Femur (tissue), 1 donor: ENCODE results near the gene DOP1B.
"Not testable (repeated sequence)": the region's sequence is repeated elsewhere in the genome, so short reads cannot be mapped to it uniquely, and the experiment has no call there.

ENCODE experiments used
- DNase-seq: peaks from one replicate; pipeline ENCODE4 v3.0.0-alpha.2; 2017

Gene DOP1B

GRCh38 chr21:36174780-36175179 is 18.2 kb downstream of the DOP1B start:
- no peak for DNase-seq

DNA sequence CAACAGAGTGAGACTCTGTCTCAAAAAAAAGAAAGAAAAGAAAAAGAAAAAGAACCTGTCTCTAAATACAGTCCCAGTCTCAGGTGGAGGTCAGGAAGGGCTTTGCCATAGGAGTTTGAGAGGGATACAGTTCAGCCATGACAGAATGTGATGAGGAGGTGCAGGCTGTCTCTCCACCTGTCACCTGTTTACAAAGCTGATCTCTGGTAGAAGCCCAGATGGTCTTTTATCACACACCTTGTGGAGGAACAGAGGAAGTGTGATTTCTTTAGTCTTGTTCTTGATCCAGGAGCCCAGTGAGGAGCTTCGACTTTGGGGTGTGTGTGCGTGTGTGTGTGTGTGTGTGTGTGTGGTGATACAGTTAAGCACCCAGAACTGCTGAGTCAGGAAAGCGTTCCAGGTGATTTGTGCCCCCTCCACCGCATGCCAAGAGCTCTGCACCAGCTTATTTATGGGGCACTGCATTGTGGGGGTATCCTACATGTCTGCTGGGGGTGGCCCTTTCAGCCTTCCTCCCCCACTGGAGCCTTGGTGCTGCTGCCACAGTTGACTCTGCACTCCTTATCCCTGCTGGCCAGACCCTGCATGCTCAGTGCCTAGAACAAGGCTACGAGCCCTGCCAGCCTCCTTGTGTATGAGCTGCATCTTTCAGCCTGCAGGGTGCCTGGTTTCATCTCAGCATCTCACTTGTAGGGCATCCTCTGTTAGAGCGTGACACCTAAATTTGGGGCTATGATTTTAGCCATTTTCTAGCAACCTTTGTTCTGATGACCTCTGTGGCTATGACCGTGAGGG is 19.3 kb downstream of the DOP1B start:
- DNase-seq, result no peak

- no peak for DNase-seq
Measured at GRCh38 chr21:36178349-36178748, 21.7 kb downstream of the DOP1B start.

DNA sequence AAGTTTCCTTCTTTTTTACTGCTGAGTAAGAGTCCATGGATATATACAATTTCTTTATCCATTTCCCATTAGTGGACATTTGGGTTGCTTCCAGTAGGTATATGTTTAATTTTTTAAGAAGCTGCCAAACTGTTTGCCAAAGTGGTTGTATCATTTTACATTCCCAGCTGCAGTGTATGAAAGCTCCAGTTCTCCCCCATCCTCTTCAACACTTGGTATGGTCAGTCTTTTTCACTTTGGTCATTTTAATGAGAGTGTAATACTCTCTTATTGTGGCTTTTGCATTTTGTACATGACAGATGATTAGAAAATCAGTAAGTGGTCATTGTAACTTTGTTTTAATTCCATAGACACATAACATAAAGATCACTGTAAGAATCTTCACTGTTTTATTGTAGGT is 22.5 kb downstream of the DOP1B start:
- DNase-seq, result no peak

GRCh38 chr21:36180963-36181362 is 24.3 kb downstream of the DOP1B start:
- DNase-seq, result no peak

DNA sequence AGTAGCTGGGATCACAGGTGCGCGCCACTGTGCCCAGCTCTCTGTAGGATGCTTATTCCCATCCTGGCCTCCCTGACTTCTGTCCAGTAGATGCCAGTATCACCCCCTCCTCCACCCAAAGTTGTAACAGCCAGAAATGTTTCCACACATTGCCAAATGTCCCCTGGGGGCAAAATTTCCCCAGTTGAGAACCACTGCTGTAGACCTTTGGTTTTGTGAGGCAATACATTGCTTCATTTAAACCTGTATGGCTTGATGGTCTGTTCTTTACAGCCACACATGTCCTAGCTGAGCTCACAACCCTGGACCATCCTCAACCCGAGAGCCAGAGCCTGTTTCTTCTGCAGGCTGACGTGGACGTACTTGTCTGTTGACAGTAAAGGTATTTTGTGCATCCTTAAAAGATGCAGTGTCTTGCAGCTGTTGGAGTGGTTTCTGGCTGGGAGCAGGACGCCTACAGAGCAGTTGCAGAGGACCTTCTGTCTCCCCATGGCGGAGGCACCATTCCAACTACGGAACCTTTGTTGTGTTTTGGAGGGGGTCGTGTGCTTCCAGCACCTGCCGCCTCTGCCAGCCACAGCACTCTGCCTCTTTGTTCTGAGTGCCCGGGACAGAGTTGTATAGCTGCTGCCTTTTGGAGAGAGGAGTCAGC is 26.6 kb downstream of the DOP1B start:
- DNase-seq, result no peak

GRCh38 chr21:36184545-36184944 is 27.9 kb downstream of the DOP1B start:
- no peak for DNase-seq

- DNase-seq, result no peak
Measured at GRCh38 chr21:36185523-36185922, 28.9 kb downstream of the DOP1B start.

GRCh38 chr21:36186081-36186480 is 29.5 kb downstream of the DOP1B start:
- no peak for DNase-seq

GRCh38 chr21:36186506-36187399 is 30.1 kb downstream of the DOP1B start:
- DNase-seq, result no peak

DNA sequence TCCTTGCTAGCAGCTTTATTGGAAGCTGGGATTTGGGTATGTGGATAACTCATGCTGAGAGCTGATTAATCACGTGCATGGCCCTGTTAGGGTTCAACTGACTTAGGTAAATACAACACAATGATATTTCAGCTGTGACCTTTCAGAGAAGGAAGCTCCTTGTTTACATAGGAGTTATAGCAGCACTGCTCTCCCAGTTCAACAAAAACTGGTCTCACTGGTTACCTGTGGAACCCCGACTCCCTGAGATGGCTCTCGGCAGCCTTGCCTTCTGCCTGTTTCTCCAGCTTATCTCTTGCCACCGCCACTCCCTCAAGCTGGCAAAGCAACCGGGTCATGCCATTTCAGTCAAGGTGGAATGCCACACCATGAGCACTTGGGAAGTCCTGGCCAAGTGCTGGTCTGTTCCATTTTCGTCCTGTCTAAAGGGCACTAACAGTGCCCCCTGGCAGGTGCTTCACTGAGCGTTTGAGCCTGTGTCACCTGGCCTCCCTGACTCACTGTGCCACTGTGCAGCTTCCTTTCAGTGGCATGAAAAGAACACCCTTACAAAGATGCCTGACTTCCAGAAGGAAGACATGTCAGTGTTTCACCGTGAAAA is 31.6 kb downstream of the DOP1B start:
- DNase-seq, result no peak

- DNase-seq, result no peak
Measured at GRCh38 chr21:36188937-36189336, 32.3 kb downstream of the DOP1B start.

- DNase-seq, result no peak
Measured at GRCh38 chr21:36190736-36191135, 34.1 kb downstream of the DOP1B start.

DNA sequence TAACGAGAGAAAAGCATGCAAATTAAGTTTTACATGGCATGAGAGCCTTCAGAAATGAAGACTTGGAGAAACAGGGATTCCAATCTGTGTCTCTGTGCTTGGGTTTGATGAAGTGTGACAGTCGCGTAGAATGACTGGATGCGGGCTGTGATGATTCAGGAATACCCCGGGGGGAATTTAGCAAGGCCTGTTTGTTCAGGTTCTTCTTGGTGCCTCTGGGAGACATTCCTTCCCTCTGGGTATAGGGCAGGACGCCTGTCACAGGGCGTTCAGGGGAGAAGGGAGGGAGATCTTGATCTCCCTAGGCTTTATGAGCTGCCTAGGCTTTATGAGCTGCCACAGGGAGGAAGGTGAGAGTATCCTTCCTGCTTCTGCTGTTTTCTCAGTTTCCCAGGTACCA is 36.6 kb downstream of the DOP1B start:
- no peak for DNase-seq

DNA sequence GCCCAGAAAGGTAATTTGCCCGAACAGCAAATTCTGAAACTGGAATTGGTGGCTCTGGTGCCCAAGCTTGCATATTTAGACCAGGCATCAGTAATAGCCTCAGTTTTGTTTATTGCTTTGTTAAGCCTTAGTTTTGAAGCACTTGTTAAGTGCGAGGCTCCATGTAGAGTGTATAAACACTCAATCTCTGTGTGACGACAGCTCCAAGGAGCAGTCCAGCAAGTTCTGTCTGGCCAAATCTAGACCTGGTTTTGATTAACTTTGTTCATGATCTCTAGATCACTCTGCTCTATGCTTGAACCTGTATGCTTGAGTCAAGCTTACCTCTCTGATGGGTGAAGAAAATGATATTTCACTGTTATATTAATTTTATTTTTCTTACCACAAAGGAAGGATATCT is 37.4 kb downstream of the DOP1B start:
- no peak for DNase-seq

- no peak for DNase-seq
Measured at GRCh38 chr21:36195613-36196012, 39.0 kb downstream of the DOP1B start.

DNA sequence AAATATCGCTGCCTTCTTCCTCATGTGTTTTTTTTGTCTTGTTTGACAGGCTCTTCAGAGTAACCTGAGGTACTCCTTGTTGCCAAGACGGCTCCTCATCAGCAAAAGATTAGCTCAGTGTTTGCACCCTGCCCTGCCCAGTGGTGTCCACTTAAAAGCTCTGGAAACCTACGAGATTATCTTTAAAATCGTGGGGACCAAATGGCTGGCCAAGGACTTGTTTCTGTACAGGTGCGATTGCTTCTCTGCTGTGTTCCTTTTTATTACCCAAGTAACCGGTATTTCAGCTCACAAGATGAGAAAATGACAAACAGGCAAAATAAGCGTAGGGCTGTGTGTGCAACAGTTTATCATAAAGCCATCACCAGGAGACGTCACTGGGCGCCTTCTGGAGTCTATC is 42.4 kb downstream of the DOP1B start:
- DNase-seq, result no peak

DNA sequence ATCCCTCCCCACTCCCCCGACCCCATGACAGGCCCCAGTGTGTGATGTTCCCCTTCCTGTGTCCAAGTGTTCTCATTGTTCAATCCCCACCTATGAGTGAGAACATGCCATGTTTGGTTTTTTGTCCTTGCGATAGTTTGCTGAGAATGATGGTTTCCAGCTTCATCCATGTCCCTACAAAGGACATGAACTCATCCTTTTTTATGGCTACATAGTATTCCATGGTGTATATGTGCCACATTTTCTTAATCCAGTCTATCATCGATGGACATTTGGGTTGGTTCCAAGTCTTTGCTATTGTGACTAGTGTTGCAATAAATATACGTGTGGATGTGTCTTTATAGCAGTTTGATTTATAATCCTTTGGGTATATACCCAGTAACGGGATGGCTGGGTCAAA is 43.0 kb downstream of the DOP1B start:
- DNase-seq, result not testable (repeated sequence)

DNA sequence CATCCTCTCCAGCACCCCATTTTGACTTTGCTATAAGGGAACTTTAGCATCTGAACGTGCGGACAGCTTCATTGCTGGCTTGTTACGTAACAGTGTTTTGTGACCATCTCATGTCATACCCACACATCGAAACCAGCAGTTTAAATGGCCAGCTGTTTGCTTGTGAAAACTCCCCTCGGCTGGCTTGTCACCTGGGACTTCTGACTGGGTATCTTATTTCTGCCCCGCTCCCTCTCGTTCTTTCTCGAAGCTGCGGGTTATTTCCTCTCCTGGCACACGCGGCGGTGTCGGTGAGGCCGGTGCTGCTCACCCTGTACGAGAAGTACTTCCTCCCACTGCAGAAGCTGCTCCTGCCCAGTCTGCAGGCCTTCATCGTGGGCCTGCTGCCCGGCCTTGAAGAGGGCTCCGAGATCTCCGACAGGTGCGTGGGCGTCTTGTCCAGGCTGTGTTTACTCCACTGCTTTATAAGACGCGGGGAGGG is 43.5 kb downstream of the DOP1B start:
- DNase-seq, result no peak

DNA sequence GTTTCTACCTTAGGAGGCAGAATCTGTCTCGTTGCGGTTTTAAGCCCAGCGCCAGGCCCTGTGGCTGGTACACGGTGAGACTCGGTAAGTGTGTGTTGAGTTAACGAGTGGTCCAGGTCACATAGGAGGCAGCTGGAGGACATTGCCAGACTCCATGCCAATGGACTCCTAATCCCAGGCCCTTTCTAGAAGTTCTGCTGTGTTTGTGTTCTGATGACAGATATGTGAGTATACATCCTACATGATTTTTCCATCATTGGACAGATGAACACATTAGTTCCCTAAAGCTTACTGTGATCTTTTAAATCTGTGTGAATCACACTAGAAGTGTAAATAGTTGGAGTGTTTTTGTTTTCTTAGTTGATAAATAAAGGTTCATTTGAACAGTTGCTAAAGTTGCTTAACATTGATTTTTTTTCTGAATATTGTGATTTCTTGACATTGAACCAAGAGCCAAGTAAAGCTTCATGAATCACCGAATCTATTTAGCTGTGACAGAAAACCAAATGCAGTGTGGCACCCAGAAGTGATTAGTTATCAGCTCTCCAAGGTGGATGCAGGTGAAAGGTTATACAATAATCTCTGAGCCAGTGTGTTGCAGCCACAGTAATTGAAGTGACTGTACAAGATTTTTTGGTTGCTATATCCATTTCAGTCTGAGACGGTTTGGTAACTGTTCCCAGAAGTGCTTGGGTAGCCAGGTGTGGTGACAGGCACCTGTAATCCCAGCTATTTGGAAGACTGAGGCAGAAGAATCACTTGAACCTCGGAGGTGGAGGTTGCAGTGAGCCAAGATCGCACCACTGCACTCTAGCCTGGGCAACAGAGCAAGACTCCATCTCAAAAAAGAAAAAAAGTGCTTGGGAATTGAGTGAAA is 46.3 kb downstream of the DOP1B start:
- no peak for DNase-seq

DNA sequence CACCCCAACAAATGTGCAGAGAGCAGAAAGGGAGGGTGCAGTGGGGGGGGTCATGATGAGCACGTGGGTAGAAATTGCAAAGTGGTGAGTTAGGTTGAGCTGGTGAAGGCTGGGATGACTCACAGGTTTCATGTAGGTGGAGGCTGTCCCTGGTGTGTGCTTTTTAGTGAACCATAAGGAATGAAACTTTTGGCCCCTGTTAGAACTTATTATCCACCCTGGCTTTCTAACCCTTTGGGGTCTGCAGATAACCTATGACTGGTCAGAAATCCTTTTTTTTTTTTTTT is 46.9 kb downstream of the DOP1B start:
- DNase-seq, result no peak

DNA sequence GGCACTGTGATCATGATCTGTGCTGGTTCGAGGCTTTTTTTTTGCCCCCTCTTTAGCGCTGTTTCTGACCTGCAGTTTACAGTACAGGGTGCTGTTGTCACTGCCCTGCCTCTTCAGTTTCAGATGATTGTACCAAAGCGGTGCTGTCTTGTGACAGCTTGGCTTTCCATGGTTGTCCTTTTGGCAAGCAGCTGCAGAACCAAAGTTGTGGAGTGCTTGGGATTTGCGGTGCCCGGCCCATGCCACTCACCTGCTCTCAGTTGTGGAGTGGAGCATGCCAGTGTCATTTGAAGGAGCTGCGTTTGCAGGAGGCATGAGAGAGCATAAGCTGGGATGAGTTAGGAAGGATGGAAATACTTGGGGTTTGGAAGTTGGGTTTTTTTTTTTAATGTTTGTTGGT is 48.4 kb downstream of the DOP1B start:
- no peak for DNase-seq
